Measurements from ENCODE around the gene HPS3. TPM values are rescaled to one million over a fixed set of nuclear protein-coding genes. Genes with fewer than 3 reads are reported as not detected.

The HPS3 gene
- total RNA-seq, 1 experiment from 2014 or later = 62.5 TPM

GRCh38 chr3:149198611-149199010, 69.2 kb downstream of the HPS3 start:
- no peak for DNase-seq
- no peaks in the 10 kb centered on the region for H3K27me3 ChIP-seq (ENCODE audit: low read length)
- H3K4me3 ChIP-seq (ENCODE audit: low read length) = no peak overlapping the region
- no peaks in the 10 kb centered on the region for H4K20me1 ChIP-seq (ENCODE audit: insufficient read depth, low read depth, low read length)
- no peak overlapping the region for H3K9ac ChIP-seq (ENCODE audit: low read length)
- no peaks in the 10 kb centered on the region for H3K9me2 ChIP-seq (replicated peaks; ENCODE audit: insufficient read depth, low read length)
- no peak overlapping the region for H3K4me2 ChIP-seq (ENCODE audit: low read depth, low read length, poor library complexity, severe bottlenecking)
- no peak overlapping the region for H3K27ac ChIP-seq (ENCODE audit: low read length)
- H2AFZ ChIP-seq (ENCODE audit: low read length) = no peak overlapping the region
- no peaks in the 10 kb centered on the region for H3K9me3 ChIP-seq (ENCODE audit: low read length)
- no peaks in the 10 kb centered on the region for H3K79me2 ChIP-seq (ENCODE audit: low read length)
- no peaks in the 10 kb centered on the region for H3K36me3 ChIP-seq (ENCODE audit: insufficient read depth, low read length)
- peaks cover 11% of the 10 kb centered on the region for H3K4me1 ChIP-seq (ENCODE audit: low read length)

- Histone ChIP-seq H3K9me2 (replicated peaks; ENCODE audit: insufficient read depth, low read length) (no peaks in the 10 kb centered on the region), H3K27me3 (ENCODE audit: low read length) (no peaks in the 10 kb centered on the region), H3K4me2 (ENCODE audit: low read depth, low read length, poor library complexity, severe bottlenecking) (no peak overlapping the region), H3K36me3 (ENCODE audit: insufficient read depth, low read length) (no peaks in the 10 kb centered on the region), H3K27ac (ENCODE audit: low read length) (no peak overlapping the region), H3K9ac (ENCODE audit: low read length) (no peak overlapping the region), H3K79me2 (ENCODE audit: low read length) (no peaks in the 10 kb centered on the region), H3K4me1 (ENCODE audit: low read length) (peaks cover 20% of the 10 kb centered on the region), H3K9me3 (ENCODE audit: low read length) (no peaks in the 10 kb centered on the region), H3K4me3 (ENCODE audit: low read length) (no peak overlapping the region), H4K20me1 (ENCODE audit: insufficient read depth, low read depth, low read length) (no peaks in the 10 kb centered on the region), H2AFZ (ENCODE audit: low read length) (no peak overlapping the region)
- DNase-seq = peak; percentile 38
These were observed 70.0 kb downstream of the HPS3 start for GRCh38 chr3:149199474-149199873.

- H3K36me3 ChIP-seq (ENCODE audit: insufficient read depth, low read length) = no peaks in the 10 kb centered on the region
- no peaks in the 10 kb centered on the region for H3K9me2 ChIP-seq (replicated peaks; ENCODE audit: insufficient read depth, low read length)
- H3K4me3 ChIP-seq (ENCODE audit: low read length) = no peak overlapping the region
- no peaks in the 10 kb centered on the region for H3K9me3 ChIP-seq (ENCODE audit: low read length)
- H3K79me2 ChIP-seq (ENCODE audit: low read length) = no peaks in the 10 kb centered on the region
- peak; percentile 76 for DNase-seq
- H2AFZ ChIP-seq (ENCODE audit: low read length) = peak overlapping the region; percentile 73
- peaks cover 26% of the 10 kb centered on the region for H3K4me1 ChIP-seq (ENCODE audit: low read length)
- peak overlapping the region; percentile 37; the same call in 1 of the 2 replicates for H3K27ac ChIP-seq (ENCODE audit: low read length)
- no peak overlapping the region for H3K9ac ChIP-seq (ENCODE audit: low read length)
- peak overlapping the region; percentile 35 for H3K4me2 ChIP-seq (ENCODE audit: low read depth, low read length, poor library complexity, severe bottlenecking)
- no peaks in the 10 kb centered on the region for H3K27me3 ChIP-seq (ENCODE audit: low read length)
- no peaks in the 10 kb centered on the region for H4K20me1 ChIP-seq (ENCODE audit: insufficient read depth, low read depth, low read length)
These were observed 74.3 kb downstream of the HPS3 start for GRCh38 chr3:149203758-149204157.

GRCh38 chr3:149204390-149204991, 75.1 kb downstream of the HPS3 start:
- Histone ChIP-seq H3K79me2 (ENCODE audit: low read length) (no peaks in the 10 kb centered on the region), H3K36me3 (ENCODE audit: insufficient read depth, low read length) (no peaks in the 10 kb centered on the region), H3K27me3 (ENCODE audit: low read length) (no peaks in the 10 kb centered on the region), H3K27ac (ENCODE audit: low read length) (0 out of 2 replicates have a peak overlapping the region, but pooled peaks have one; percentile 37), H3K4me2 (ENCODE audit: low read depth, low read length, poor library complexity, severe bottlenecking) (peak overlapping the region; percentile 35), H3K9me2 (replicated peaks; ENCODE audit: insufficient read depth, low read length) (no peaks in the 10 kb centered on the region), H2AFZ (ENCODE audit: low read length) (no peak overlapping the region), H3K9ac (ENCODE audit: low read length) (no peak overlapping the region), H4K20me1 (ENCODE audit: insufficient read depth, low read depth, low read length) (no peaks in the 10 kb centered on the region), H3K4me1 (ENCODE audit: low read length) (peaks cover 24% of the 10 kb centered on the region), H3K4me3 (ENCODE audit: low read length) (no peak overlapping the region), H3K9me3 (ENCODE audit: low read length) (no peaks in the 10 kb centered on the region)
- no peak for DNase-seq

GRCh38 chr3:149207475-149207874, 78.0 kb downstream of the HPS3 start:
- H3K4me2 ChIP-seq (ENCODE audit: low read depth, low read length, poor library complexity, severe bottlenecking) = no peak overlapping the region
- no peaks in the 10 kb centered on the region for H3K36me3 ChIP-seq (ENCODE audit: insufficient read depth, low read length)
- no peaks in the 10 kb centered on the region for H4K20me1 ChIP-seq (ENCODE audit: insufficient read depth, low read depth, low read length)
- H3K27me3 ChIP-seq (ENCODE audit: low read length) = no peaks in the 10 kb centered on the region
- no peak for DNase-seq
- H3K79me2 ChIP-seq (ENCODE audit: low read length) = no peaks in the 10 kb centered on the region
- H3K9me2 ChIP-seq (replicated peaks; ENCODE audit: insufficient read depth, low read length) = no peaks in the 10 kb centered on the region
- H3K9ac ChIP-seq (ENCODE audit: low read length) = no peak overlapping the region
- no peaks in the 10 kb centered on the region for H3K9me3 ChIP-seq (ENCODE audit: low read length)
- H3K4me1 ChIP-seq (ENCODE audit: low read length) = peaks cover 24% of the 10 kb centered on the region
- H3K4me3 ChIP-seq (ENCODE audit: low read length) = no peak overlapping the region
- no peak overlapping the region for H3K27ac ChIP-seq (ENCODE audit: low read length)
- H2AFZ ChIP-seq (ENCODE audit: low read length) = no peak overlapping the region

GRCh38 chr3:149209431-149209830, 80.0 kb downstream of the HPS3 start:
- no peak for DNase-seq
- H3K9ac ChIP-seq (ENCODE audit: low read length) = no peak overlapping the region
- no peak overlapping the region for H3K27ac ChIP-seq (ENCODE audit: low read length)
- H4K20me1 ChIP-seq (ENCODE audit: insufficient read depth, low read depth, low read length) = no peaks in the 10 kb centered on the region
- H3K4me1 ChIP-seq (ENCODE audit: low read length) = peaks cover 17% of the 10 kb centered on the region
- H3K4me3 ChIP-seq (ENCODE audit: low read length) = no peak overlapping the region
- H3K9me2 ChIP-seq (replicated peaks; ENCODE audit: insufficient read depth, low read length) = no peaks in the 10 kb centered on the region
- no peaks in the 10 kb centered on the region for H3K9me3 ChIP-seq (ENCODE audit: low read length)
- no peaks in the 10 kb centered on the region for H3K79me2 ChIP-seq (ENCODE audit: low read length)
- no peaks in the 10 kb centered on the region for H3K36me3 ChIP-seq (ENCODE audit: insufficient read depth, low read length)
- H3K4me2 ChIP-seq (ENCODE audit: low read depth, low read length, poor library complexity, severe bottlenecking) = no peak overlapping the region
- H2AFZ ChIP-seq (ENCODE audit: low read length) = no peak overlapping the region
- no peaks in the 10 kb centered on the region for H3K27me3 ChIP-seq (ENCODE audit: low read length)

GRCh38 chr3:149212386-149212785, 82.9 kb downstream of the HPS3 start:
- H3K27me3 ChIP-seq (ENCODE audit: low read length) = no peaks in the 10 kb centered on the region
- H3K79me2 ChIP-seq (ENCODE audit: low read length) = no peaks in the 10 kb centered on the region
- H3K4me3 ChIP-seq (ENCODE audit: low read length) = no peak overlapping the region
- H4K20me1 ChIP-seq (ENCODE audit: insufficient read depth, low read depth, low read length) = no peaks in the 10 kb centered on the region
- no peak overlapping the region for H2AFZ ChIP-seq (ENCODE audit: low read length)
- no peak overlapping the region for H3K4me2 ChIP-seq (ENCODE audit: low read depth, low read length, poor library complexity, severe bottlenecking)
- no peaks in the 10 kb centered on the region for H3K9me2 ChIP-seq (replicated peaks; ENCODE audit: insufficient read depth, low read length)
- H3K4me1 ChIP-seq (ENCODE audit: low read length) = peaks cover 5% of the 10 kb centered on the region
- H3K27ac ChIP-seq (ENCODE audit: low read length) = no peak overlapping the region
- no peaks in the 10 kb centered on the region for H3K9me3 ChIP-seq (ENCODE audit: low read length)
- H3K36me3 ChIP-seq (ENCODE audit: insufficient read depth, low read length) = no peaks in the 10 kb centered on the region
- no peak overlapping the region for H3K9ac ChIP-seq (ENCODE audit: low read length)
- no peak for DNase-seq

- H3K9me3 ChIP-seq (ENCODE audit: low read length) = no peaks in the 10 kb centered on the region
- peaks cover 5% of the 10 kb centered on the region for H3K4me1 ChIP-seq (ENCODE audit: low read length)
- no peak overlapping the region for H3K4me3 ChIP-seq (ENCODE audit: low read length)
- H3K79me2 ChIP-seq (ENCODE audit: low read length) = no peaks in the 10 kb centered on the region
- no peaks in the 10 kb centered on the region for H3K36me3 ChIP-seq (ENCODE audit: insufficient read depth, low read length)
- H3K27ac ChIP-seq (ENCODE audit: low read length) = no peak overlapping the region
- no peak overlapping the region for H3K4me2 ChIP-seq (ENCODE audit: low read depth, low read length, poor library complexity, severe bottlenecking)
- no peaks in the 10 kb centered on the region for H3K9me2 ChIP-seq (replicated peaks; ENCODE audit: insufficient read depth, low read length)
- no peaks in the 10 kb centered on the region for H3K27me3 ChIP-seq (ENCODE audit: low read length)
- no peaks in the 10 kb centered on the region for H4K20me1 ChIP-seq (ENCODE audit: insufficient read depth, low read depth, low read length)
- DNase-seq = no peak
- H2AFZ ChIP-seq (ENCODE audit: low read length) = no peak overlapping the region
- no peak overlapping the region for H3K9ac ChIP-seq (ENCODE audit: low read length)
These were observed 85.3 kb downstream of the HPS3 start for GRCh38 chr3:149214702-149215101.

All from Karpas-422 (cell line).